GM18507 (cell line): Measurements from ENCODE around the gene KCNJ4.
"Not testable (repeated sequence)": the region's sequence is repeated elsewhere in the genome, so short reads cannot be mapped to it uniquely, and the experiment has no call there.

Source experiments
- DNase-seq: peaks from one replicate; pipeline ENCODE4 v3.0.0; 2011; ENCODE audit warnings: low read depth; ENCODE audit not compliant: insufficient read length; ENCODE audit errors: extremely low spot score
- FAIRE-seq: peaks from 2 replicates; lab custom pipeline; 2011; peaks lifted over from hg19 to GRCh38; lab: Jason Lieb, UNC

KCNJ4 gene

GRCh38 chr22:38474003-38474607 is 19.1 kb upstream of the KCNJ4 start:
- FAIRE-seq, result no peak

GRCh38 chr22:38471237-38471636 is 16.2 kb upstream of the KCNJ4 start:
- DNase-seq, result no peak
- FAIRE-seq, result no peak

More at GRCh38 chr22:38474003-38474607, 19.1 kb upstream of the KCNJ4 start:
- DNase-seq, result no peak

- not testable (repeated sequence) for DNase-seq, FAIRE-seq
These were observed 15.2 kb upstream of the KCNJ4 start for GRCh38 chr22:38470179-38470578.

GRCh38 chr22:38469306-38469781 is 14.3 kb upstream of the KCNJ4 start:
- DNase-seq, result no peak
- FAIRE-seq, result no peak

GRCh38 chr22:38468443-38469305 is 13.7 kb upstream of the KCNJ4 start:
- DNase-seq (no peak), FAIRE-seq (no peak)

- FAIRE-seq, result no peak
- DNase-seq, result peak; percentile 61
These were observed 13.0 kb upstream of the KCNJ4 start, which contains the start of gene KDELR3 for GRCh38 chr22:38467904-38468442. Gene KDELR3 (plus strand): TSS chr22:38468096. CDS start chr22:38468234, 138 bp downstream.

GRCh38 chr22:38467438-38467903 is 12.5 kb upstream of the KCNJ4 start:
- DNase-seq (no peak), FAIRE-seq (no peak)

- DNase-seq (no peak), FAIRE-seq (no peak)
These were observed 10.9 kb upstream of the KCNJ4 start for GRCh38 chr22:38465673-38466490.

- no peak for DNase-seq
- no peak for FAIRE-seq
These were observed 10.1 kb upstream of the KCNJ4 start for GRCh38 chr22:38464992-38465672.

GRCh38 chr22:38462960-38463784 is 8.2 kb upstream of the KCNJ4 start:
- DNase-seq, result no peak
- no peak for FAIRE-seq

GRCh38 chr22:38461414-38462081 is 6.5 kb upstream of the KCNJ4 start:
- FAIRE-seq (no peak), DNase-seq (no peak)

- no peak for FAIRE-seq
- no peak for DNase-seq
These were observed 6.0 kb upstream of the KCNJ4 start for GRCh38 chr22:38461057-38461413.

- no peak for FAIRE-seq
- no peak for DNase-seq
These were observed 5.4 kb upstream of the KCNJ4 start for GRCh38 chr22:38460426-38460840.

GRCh38 chr22:38456841-38457699 is 2.1 kb upstream of the KCNJ4 start:
- no peak for FAIRE-seq
- DNase-seq, result no peak

- no peak for DNase-seq
- no peak for FAIRE-seq
These were observed 1.4 kb upstream of the KCNJ4 start for GRCh38 chr22:38456272-38456835.

GRCh38 chr22:38455530-38456271 is 702 bp upstream of the KCNJ4 start:
- FAIRE-seq (no peak), DNase-seq (no peak)
